ENCODE measurements around the gene PDXK. TPM values are rescaled to one million over a fixed set of nuclear protein-coding genes. Genes with fewer than 3 reads are reported as not detected.

The PDXK gene
- total RNA-seq, 4 donors from 2014 or later = 122 to 156 (median 143) TPM

DNA sequence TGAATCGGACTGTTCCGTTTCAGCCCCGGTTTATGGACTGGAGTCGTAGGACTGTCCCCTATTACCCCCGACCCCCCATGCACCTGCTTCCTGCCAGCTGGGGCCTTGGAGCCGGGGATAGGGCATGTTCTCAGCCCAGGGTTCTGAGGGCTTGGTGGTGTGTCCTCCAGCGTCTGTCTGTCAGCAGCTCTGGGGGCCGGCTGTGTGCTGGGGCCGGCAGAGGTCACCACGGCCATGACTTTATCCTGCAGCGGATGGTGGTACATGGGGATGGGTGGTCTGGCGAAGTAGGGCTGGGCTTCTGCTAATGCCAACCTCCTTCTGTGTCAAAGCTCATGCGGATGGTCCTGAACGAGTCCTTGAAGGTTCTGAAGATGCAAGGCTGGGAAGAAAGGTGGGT lies 75.9 kb downstream of the PDXK start:
- WGBS, 2 donors = 83 to 93% methylated on average over 13 to 14 of the region's 14 CpGs
- no peaks in the 10 kb centered on the region for H3K27me3 ChIP-seq
- no peak for DNase-seq (ENCODE audit: low spot score in 2 of 2)
- H3K36me3 ChIP-seq = peaks cover 0 to 86% (median 15%) of the 10 kb centered on the region in 3 donors
- TF ChIP-seq POLR2A (IDR thresholded peaks at IDR 0.05) (no peak), EP300 (IDR thresholded peaks at IDR 0.05) (no peak)
- TF ChIP-seq, protein P1, sequence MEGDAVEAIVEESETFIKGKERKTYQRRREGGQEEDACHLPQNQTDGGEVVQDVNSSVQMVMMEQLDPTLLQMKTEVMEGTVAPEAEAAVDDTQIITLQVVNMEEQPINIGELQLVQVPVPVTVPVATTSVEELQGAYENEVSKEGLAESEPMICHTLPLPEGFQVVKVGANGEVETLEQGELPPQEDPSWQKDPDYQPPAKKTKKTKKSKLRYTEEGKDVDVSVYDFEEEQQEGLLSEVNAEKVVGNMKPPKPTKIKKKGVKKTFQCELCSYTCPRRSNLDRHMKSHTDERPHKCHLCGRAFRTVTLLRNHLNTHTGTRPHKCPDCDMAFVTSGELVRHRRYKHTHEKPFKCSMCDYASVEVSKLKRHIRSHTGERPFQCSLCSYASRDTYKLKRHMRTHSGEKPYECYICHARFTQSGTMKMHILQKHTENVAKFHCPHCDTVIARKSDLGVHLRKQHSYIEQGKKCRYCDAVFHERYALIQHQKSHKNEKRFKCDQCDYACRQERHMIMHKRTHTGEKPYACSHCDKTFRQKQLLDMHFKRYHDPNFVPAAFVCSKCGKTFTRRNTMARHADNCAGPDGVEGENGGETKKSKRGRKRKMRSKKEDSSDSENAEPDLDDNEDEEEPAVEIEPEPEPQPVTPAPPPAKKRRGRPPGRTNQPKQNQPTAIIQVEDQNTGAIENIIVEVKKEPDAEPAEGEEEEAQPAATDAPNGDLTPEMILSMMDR (IDR thresholded peaks at IDR 0.05) = no peak
- peaks cover 0 to 16% (median 10%) of the 10 kb centered on the region in 4 donors for H3K4me1 ChIP-seq
- H3K27ac ChIP-seq = no peak overlapping the region
- no peaks in the 10 kb centered on the region for H3K9me3 ChIP-seq
- no peak overlapping the region for H3K4me3 ChIP-seq

DNA sequence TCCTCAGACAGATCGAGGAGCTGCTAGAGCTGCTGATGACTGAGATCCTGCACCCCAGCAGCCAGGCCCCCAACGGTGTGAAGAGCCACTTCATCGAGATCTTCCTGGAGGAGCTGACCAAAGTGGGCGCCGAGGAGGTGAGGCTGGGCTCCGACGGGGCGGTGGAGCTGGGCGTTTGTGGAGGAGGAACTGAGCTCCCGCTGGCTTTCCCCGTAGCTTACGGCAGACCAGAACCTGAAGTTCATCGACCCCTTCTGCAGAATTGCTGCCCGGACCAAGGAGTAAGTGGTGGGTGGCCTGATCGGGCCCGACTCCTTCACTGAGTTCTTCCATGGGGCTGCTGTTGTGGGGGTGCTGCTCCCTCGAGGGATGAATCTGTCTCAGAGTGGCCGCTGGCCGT lies 78.5 kb downstream of the PDXK start:
- Histone ChIP-seq H3K4me1 (no peaks in the 10 kb centered on the region), H3K36me3 (peaks cover 0 to 100% (median 15%) of the 10 kb centered on the region in 3 donors), H3K27me3 (no peaks in the 10 kb centered on the region), H3K4me3 (no peak overlapping the region), H3K9me3 (no peaks in the 10 kb centered on the region), H3K27ac (no peak overlapping the region)
- WGBS, 2 donors = 85 to 90% methylated on average over 7 to 16 of the region's 19 CpGs
- DNase-seq (ENCODE audit: low spot score in 2 of 2) = no peak
- TF ChIP-seq POLR2A (IDR thresholded peaks at IDR 0.05) (no peak), EP300 (IDR thresholded peaks at IDR 0.05) (no peak)
- TF ChIP-seq, protein P1 (IDR thresholded peaks at IDR 0.05) = no peak

DNA sequence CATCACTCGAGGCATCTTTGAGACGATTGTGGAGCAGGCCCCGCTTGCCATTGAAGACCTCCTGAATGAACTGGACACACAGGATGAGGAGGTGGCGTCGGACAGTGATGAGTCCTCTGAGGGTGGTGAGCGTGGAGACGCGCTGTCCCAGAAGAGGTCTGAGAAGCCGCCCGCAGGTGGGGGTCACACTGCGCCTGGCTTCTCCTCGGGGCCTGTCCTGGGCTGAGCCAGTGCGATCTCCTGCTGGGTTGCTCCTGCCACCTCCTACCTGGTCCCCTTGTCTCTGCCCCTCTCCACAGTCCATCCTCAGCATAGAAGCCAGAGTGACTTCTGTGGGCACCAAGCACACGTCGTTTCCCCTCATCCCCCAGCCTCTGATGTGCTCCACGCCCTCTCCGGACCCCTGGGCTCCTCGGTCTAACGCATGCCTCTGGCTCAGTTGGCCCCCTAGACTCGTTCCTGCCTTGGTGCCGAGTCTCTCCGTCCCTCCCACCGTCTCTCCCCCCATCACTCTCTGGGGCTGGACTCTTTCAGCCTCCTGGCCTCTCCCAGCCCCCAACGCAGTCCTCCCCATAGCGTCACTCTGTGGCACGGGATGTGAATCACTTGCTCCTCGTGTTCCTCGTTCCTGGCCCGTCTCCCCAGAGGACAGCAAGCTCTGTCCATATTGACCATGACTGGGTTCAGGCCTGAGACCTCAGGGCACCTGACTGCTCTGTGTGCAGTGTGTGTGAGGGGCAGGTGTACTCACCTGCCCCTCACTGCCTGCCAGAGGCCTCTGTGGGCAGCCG lies 79.2 kb downstream of the PDXK start:
- Histone ChIP-seq H3K27ac (no peak overlapping the region), H3K4me1 (no peaks in the 10 kb centered on the region), H3K36me3 (peaks cover 0 to 100% (median 14%) of the 10 kb centered on the region in 3 donors), H3K4me3 (no peak overlapping the region), H3K27me3 (no peaks in the 10 kb centered on the region), H3K9me3 (no peaks in the 10 kb centered on the region)
- TF ChIP-seq, protein P1 (IDR thresholded peaks at IDR 0.05) = no peak
- no peak for TF ChIP-seq POLR2A (IDR thresholded peaks at IDR 0.05)
- no peak for TF ChIP-seq EP300 (IDR thresholded peaks at IDR 0.05)
- WGBS, 2 donors = 88 to 90% methylated on average over 30 of the region's 30 CpGs
- DNase-seq (ENCODE audit: low spot score in 2 of 2) = no peak

DNA sequence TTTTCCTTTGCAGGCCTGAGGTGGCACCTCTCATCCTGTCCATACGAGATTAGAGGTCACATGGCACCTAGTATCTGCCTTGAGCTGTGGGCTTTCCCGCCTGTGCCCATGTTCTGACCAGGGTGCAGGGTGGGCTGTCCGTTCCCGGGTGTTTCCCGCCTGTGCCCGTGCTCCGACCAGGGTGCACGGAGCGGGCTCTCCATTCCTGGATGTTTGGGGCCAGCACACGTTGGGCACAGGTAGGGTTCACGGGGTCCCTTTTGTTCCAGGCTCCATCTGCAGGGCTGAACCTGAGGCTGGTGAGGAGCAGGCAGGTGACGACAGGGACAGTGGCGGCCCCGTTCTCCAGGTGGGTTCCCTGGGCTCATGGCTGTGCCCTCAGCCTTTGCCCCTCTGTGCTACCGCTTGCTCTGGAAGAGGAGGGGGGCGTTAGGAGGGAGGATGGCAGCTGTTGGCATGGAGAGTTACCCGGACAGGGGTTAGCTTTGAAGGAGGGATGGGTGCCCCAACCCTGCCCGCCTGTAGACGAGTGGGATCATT lies 80.4 kb downstream of the PDXK start:
- peaks cover 0 to 100% (median 9%) of the 10 kb centered on the region in 3 donors for H3K36me3 ChIP-seq
- no peaks in the 10 kb centered on the region for H3K4me1 ChIP-seq
- TF ChIP-seq, protein P1 (IDR thresholded peaks at IDR 0.05) = no peak
- TF ChIP-seq EP300 (IDR thresholded peaks at IDR 0.05) (no peak), POLR2A (IDR thresholded peaks at IDR 0.05) (no peak)
- H3K27me3 ChIP-seq = no peaks in the 10 kb centered on the region
- no peak for DNase-seq (ENCODE audit: low spot score in 2 of 2)
- no peaks in the 10 kb centered on the region for H3K9me3 ChIP-seq
- 90 to 95% methylated on average over 19 of the region's 19 CpGs for WGBS, 2 donors
- H3K27ac ChIP-seq = no peak overlapping the region
- H3K4me3 ChIP-seq = no peak overlapping the region

DNA sequence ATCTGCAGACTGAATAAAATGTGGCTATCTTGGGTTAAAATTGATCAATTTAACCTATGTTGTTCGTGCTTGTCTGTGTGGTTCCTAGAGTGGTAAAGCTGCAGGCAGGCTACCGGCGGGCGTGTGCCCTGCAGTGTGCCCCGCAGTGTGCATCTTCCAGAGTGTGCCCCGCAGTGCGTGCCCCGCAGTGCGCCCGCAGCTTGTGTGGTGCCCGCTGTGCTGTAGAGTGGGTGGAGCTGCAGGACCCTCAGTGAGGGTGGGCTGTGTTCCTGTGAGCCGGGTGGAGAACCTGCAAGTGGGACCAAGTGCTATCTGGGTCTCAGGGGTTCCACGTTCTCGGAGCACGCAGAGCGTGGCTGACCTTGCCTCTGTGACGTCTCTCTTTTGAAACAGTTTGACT lies 81.2 kb downstream of the PDXK start:
- Histone ChIP-seq H3K4me1 (no peaks in the 10 kb centered on the region), H3K36me3 (peaks cover 0 to 98% (median 9%) of the 10 kb centered on the region in 3 donors), H3K4me3 (no peak overlapping the region), H3K27me3 (no peaks in the 10 kb centered on the region), H3K9me3 (no peaks in the 10 kb centered on the region), H3K27ac (no peak overlapping the region)
- WGBS, 2 donors = 92 to 93% methylated on average over 14 to 16 of the region's 17 CpGs
- no peak for DNase-seq (ENCODE audit: low spot score in 2 of 2)
- TF ChIP-seq, protein P1 (IDR thresholded peaks at IDR 0.05) = no peak
- TF ChIP-seq POLR2A (IDR thresholded peaks at IDR 0.05) (no peak), EP300 (IDR thresholded peaks at IDR 0.05) (no peak)

All from tibial nerve (tissue), 4 donors.